Osteoblast (primary cell): ENCODE measurements around the gene PDLIM1. TPM values are rescaled to one million over a fixed set of nuclear protein-coding genes. Genes with fewer than 3 reads are reported as not detected.

Source experiments
- DNase-seq: peaks from one replicate; pipeline ENCODE4 v3.0.0; 2011; ENCODE audit warnings: low spot score, mixed read lengths; ENCODE audit not compliant: insufficient read length; ENCODE audit errors: missing footprints
- H2AFZ ChIP-seq: 2 replicates; pipeline ENCODE4 v1.6.0; 2011; ENCODE audit warnings: mild to moderate bottlenecking, low read length
- H3K27ac ChIP-seq: 2 replicates; pipeline ENCODE4 v1.5.1; 2011; ENCODE audit warnings: mild to moderate bottlenecking, low read depth, low read length, moderate library complexity
- H3K27me3 ChIP-seq: 2 replicates; pipeline ENCODE4 v1.6.0; 2012; ENCODE audit warnings: mild to moderate bottlenecking, control low read depth, inconsistent platforms, low read length, moderate library complexity; ENCODE audit not compliant: insufficient read depth
- H3K36me3 ChIP-seq: 2 replicates; pipeline ENCODE4 v1.5.1; 2011; ENCODE audit warnings: mild to moderate bottlenecking, low read length, control low read depth, moderate library complexity; ENCODE audit not compliant: insufficient read depth
- H3K4me1 ChIP-seq: 2 replicates; pipeline ENCODE4 v1.5.1; 2011; ENCODE audit warnings: mild to moderate bottlenecking, low read length, control low read depth, moderate library complexity; ENCODE audit not compliant: insufficient read depth
- H3K4me2 ChIP-seq: 2 replicates; pipeline ENCODE4 v1.6.0; 2011; ENCODE audit warnings: mild to moderate bottlenecking, low read length; ENCODE audit not compliant: insufficient read depth
- H3K4me3 ChIP-seq: fragments of 200-600 bp; sonication (generic); 3 replicates; pipeline ENCODE4 v1.5.1; 2012; ENCODE audit warnings: mild to moderate bottlenecking, low read length, inconsistent platforms; ENCODE audit not compliant: insufficient read depth
- H3K79me2 ChIP-seq: 2 replicates; pipeline ENCODE4 v1.6.0; 2012; ENCODE audit warnings: mild to moderate bottlenecking, low read length, control low read depth, inconsistent platforms; ENCODE audit not compliant: insufficient read depth
- H3K9me3 ChIP-seq: 2 replicates; pipeline ENCODE4 v1.5.1; 2011; ENCODE audit warnings: low read depth, low read length, control low read depth
- H4K20me1 ChIP-seq: 2 replicates; pipeline ENCODE4 v1.6.0; 2012; ENCODE audit warnings: mild to moderate bottlenecking, low read length, control low read depth; ENCODE audit not compliant: insufficient read depth
- total RNA-seq: library from RNA; depleted of rRNA; stranded (reverse); fragments of >200 nt; gene quantifications from 2 replicates; pipeline ENCODE4 v1.2.3, GENCODE V29; 2012
- TF ChIP-seq, protein P1 (sequence below): IDR thresholded peaks from 2 replicates; pipeline ENCODE4 v1.5.1; 2011; ENCODE audit warnings: mild to moderate bottlenecking, low read depth, low read length, moderate library complexity; ENCODE audit errors: extremely low read depth

PDLIM1 gene
- total RNA-seq, 1 donor: 26.1 TPM

DNA sequence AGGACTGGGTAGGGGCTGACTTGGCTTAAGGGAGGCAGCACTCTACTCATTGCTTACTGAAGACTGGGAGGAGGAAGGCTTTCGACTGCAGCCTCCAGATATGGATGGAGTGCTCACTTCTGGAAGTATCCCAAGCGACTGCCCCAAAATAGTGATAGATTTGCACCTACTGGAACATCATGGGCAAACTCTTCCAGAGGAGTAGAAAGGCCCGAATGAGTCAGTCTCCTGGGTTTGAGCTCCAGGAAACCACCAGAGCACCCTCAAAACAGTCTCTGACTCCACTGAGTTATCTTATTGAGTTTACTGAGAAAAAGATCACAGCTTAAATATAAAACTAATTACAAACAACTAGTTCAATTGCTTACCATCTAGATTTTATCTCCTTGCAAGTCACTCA, 37.2 kb upstream of the PDLIM1 start:
- no peak overlapping the region for H3K27ac ChIP-seq
- H4K20me1 ChIP-seq: no peaks in the 10 kb centered on the region
- H3K27me3 ChIP-seq: no peaks in the 10 kb centered on the region
- no peaks in the 10 kb centered on the region for H3K9me3 ChIP-seq
- H3K4me2 ChIP-seq: no peak overlapping the region
- no peak overlapping the region for H3K4me3 ChIP-seq
- DNase-seq: no peak
- TF ChIP-seq, protein P1, sequence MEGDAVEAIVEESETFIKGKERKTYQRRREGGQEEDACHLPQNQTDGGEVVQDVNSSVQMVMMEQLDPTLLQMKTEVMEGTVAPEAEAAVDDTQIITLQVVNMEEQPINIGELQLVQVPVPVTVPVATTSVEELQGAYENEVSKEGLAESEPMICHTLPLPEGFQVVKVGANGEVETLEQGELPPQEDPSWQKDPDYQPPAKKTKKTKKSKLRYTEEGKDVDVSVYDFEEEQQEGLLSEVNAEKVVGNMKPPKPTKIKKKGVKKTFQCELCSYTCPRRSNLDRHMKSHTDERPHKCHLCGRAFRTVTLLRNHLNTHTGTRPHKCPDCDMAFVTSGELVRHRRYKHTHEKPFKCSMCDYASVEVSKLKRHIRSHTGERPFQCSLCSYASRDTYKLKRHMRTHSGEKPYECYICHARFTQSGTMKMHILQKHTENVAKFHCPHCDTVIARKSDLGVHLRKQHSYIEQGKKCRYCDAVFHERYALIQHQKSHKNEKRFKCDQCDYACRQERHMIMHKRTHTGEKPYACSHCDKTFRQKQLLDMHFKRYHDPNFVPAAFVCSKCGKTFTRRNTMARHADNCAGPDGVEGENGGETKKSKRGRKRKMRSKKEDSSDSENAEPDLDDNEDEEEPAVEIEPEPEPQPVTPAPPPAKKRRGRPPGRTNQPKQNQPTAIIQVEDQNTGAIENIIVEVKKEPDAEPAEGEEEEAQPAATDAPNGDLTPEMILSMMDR: no peak
- H3K4me1 ChIP-seq: peaks cover 6% of the 10 kb centered on the region
- H3K79me2 ChIP-seq: no peaks in the 10 kb centered on the region
- H2AFZ ChIP-seq: no peak overlapping the region
- no peaks in the 10 kb centered on the region for H3K36me3 ChIP-seq

DNA sequence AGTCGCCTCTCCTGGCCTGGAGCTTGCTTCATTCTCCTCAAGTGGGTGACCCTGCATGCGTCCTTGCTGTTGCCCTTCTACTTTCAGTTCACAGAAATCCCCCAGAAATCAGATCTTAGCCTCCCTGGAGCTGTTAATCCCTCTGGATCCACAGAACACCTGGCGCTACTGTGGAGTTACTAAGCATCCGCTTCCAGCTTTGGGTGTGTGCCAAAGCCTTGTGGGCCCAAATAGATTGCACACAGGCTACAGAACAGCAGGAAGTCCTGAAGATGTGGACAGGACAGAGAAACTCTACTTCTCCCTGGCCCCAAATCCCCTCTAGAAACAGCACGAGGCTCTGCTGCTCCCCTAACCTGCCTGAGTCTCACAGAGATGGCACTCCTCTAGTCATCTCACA, 36.6 kb upstream of the PDLIM1 start:
- no peak overlapping the region for H3K27ac ChIP-seq
- TF ChIP-seq, protein P1: no peak
- no peaks in the 10 kb centered on the region for H3K79me2 ChIP-seq
- no peak for DNase-seq
- no peaks in the 10 kb centered on the region for H3K27me3 ChIP-seq
- no peaks in the 10 kb centered on the region for H4K20me1 ChIP-seq
- H3K36me3 ChIP-seq: no peaks in the 10 kb centered on the region
- H3K4me1 ChIP-seq: peaks cover 6% of the 10 kb centered on the region
- no peaks in the 10 kb centered on the region for H3K9me3 ChIP-seq
- no peak overlapping the region for H3K4me3 ChIP-seq
- H2AFZ ChIP-seq: no peak overlapping the region
- H3K4me2 ChIP-seq: no peak overlapping the region

DNA sequence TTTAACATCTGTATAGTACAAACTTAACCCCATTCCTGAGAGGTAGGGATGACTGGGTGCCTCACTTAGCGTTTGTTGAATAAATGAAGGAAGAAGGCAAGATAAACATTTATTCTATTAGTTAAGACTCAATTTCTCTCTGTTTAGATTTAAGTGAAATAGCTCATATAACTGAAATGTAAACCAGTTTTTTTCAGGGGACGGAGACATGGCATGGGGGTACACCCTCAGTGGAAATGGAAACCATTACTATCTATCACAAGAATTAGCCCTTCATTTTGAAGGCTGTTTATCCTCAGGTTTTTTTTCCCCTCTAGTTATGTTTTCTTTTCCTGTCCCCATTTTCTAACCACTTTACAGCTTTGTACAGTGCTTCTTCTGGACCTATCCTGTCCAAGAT, 35.6 kb upstream of the PDLIM1 start:
- H3K36me3 ChIP-seq: no peaks in the 10 kb centered on the region
- H3K79me2 ChIP-seq: no peaks in the 10 kb centered on the region
- no peak overlapping the region for H3K27ac ChIP-seq
- no peaks in the 10 kb centered on the region for H4K20me1 ChIP-seq
- H3K27me3 ChIP-seq: no peaks in the 10 kb centered on the region
- H3K9me3 ChIP-seq: no peaks in the 10 kb centered on the region
- no peak overlapping the region for H3K4me3 ChIP-seq
- H2AFZ ChIP-seq: no peak overlapping the region
- H3K4me1 ChIP-seq: peaks cover 6% of the 10 kb centered on the region
- H3K4me2 ChIP-seq: no peak overlapping the region
- TF ChIP-seq, protein P1: no peak
- no peak for DNase-seq

DNA sequence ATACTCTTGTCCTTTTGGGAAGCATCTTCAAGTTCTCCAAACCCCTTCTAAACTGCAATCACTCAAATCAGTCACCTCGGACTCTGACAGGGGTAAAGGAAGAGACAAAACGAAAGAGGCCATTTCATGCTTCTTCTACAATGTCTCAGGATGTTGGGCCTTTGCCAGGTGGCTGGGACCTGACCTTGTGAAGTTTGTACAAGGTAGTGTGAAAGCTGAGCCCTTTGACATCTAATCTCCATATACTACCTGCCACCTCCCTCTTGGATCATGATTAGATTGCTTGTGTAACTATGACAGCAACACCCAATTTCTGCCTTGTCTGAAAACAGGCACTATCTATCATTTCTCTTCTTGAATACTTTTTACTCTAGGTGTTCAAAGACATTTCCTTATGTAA, 35.1 kb upstream of the PDLIM1 start:
- Histone ChIP-seq H3K27ac (no peak overlapping the region), H3K9me3 (no peaks in the 10 kb centered on the region), H3K4me2 (no peak overlapping the region), H3K36me3 (no peaks in the 10 kb centered on the region), H3K79me2 (no peaks in the 10 kb centered on the region), H3K4me3 (no peak overlapping the region), H2AFZ (no peak overlapping the region), H4K20me1 (no peaks in the 10 kb centered on the region), H3K4me1 (peaks cover 2% of the 10 kb centered on the region), H3K27me3 (no peaks in the 10 kb centered on the region)
- TF ChIP-seq, protein P1: no peak
- DNase-seq: no peak
